GM12892 (cell line): ENCODE results near the gene SYT3.

Experiments
- DNase-seq: peaks from one replicate; pipeline ENCODE4 v3.0.0; 2011; ENCODE audit not compliant: insufficient read length
- FAIRE-seq: peaks from 2 replicates; lab custom pipeline; 2011; peaks lifted over from hg19 to GRCh38; lab: Jason Lieb, UNC
- POLR2A ChIP-seq: IDR thresholded peaks from 2 replicates; pipeline ENCODE4 v1.6.1; 2011; ENCODE audit warnings: low read depth, low read length, control low read depth
- POLR2AphosphoS5 ChIP-seq: IDR thresholded peaks from 2 replicates; pipeline ENCODE4 v1.6.1; 2011; ENCODE audit warnings: low read depth, low read length, control low read depth
- TAF1 ChIP-seq: IDR thresholded peaks from 2 replicates; pipeline ENCODE4 v1.6.1; 2011; ENCODE audit warnings: low read depth, mild to moderate bottlenecking, control low read depth, low read length, borderline replicate concordance

Gene SYT3

DNA sequence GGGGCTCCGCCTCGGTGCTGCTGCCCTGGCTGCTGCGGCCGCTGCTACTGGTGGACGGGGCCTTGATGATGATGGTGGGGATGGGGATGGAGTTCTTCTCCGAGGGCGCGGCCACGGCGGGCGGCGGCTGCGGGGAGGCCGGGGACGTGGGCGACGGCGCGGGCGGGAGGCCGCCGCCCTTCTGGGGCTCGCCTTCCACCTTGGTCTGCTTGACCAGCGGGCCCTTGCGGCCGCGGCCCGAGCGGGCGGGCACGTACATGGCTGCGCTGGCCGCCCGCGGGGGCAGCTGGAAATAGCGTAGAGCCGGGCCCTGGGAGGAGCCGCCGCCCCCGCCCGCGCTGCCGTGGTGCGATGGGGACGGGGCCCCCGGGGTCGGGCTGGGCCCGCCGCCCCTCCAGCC is 28.7 kb upstream of the SYT3 start:
- no peak for DNase-seq
- no peak for FAIRE-seq
- no peak for TF ChIP-seq POLR2A
- no peak for TF ChIP-seq POLR2AphosphoS5
- TF ChIP-seq TAF1 = no peak

- FAIRE-seq (no peak), DNase-seq (no peak)
- no peak for TF ChIP-seq POLR2AphosphoS5
- no peak for TF ChIP-seq POLR2A
- TF ChIP-seq TAF1 = no peak
These were observed 28.1 kb upstream of the SYT3 start for GRCh38 chr19:50667759-50668231.

DNA sequence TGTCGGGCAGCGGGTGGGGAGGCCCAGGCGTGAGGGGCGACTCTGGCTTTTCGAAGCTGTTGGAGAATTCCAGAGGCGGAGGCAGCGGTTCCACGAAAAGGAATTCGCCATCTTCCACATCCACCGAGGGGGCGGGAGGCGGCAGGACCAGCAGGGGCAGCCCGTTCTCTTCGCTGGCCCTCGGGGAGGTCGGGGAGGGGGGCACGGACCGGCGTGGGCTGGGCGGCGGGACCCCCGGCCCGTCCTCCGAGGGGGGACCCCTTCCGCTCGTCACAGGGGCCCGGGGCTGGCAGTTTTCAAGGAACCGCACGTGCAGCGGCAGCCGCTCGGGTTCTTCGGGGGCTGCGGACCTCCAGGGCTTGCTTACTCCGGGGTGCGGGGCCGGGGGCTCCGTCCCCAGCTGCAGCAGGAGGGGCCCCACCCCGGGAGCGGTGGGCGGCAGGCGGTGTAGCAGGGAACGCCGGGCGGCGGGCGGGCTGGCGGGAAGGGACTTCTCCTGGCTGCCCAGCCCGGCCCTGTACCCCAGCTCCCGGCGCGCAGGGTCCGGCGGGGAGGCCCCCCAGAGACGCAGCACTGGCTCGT is 27.6 kb upstream of the SYT3 start:
- TF ChIP-seq POLR2A (no peak), POLR2AphosphoS5 (no peak), TAF1 (no peak)
- no peak for FAIRE-seq
- DNase-seq = no peak

GRCh38 chr19:50666346-50667176 is 26.9 kb upstream of the SYT3 start:
- no peak for TF ChIP-seq POLR2A
- TF ChIP-seq TAF1 = no peak
- no peak for TF ChIP-seq POLR2AphosphoS5
- FAIRE-seq (no peak), DNase-seq (no peak)

DNA sequence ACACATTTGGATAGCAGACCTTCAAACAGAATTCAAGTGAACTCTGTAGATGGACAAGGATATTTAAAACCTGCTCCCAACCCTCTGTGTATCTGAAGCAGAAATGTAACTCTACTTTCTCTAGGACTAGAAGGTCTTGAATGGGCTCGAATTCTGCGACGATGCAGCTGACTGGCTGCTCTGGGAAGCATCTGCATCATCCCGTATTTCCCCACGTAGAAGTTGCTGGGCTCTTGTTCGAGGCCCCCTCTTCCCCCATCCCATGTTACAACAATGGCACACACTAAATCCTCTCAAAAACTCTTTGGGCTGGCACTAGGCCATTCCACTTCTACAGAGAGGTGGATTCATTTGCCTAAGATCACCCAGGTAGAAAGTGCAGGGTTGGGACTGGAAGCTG is 24.5 kb upstream of the SYT3 start:
- TF ChIP-seq POLR2A (no peak), TAF1 (no peak), POLR2AphosphoS5 (no peak)

GRCh38 chr19:50663482-50663790 is 23.8 kb upstream of the SYT3 start:
- FAIRE-seq = no peak
- no peak for DNase-seq
- no peak for TF ChIP-seq POLR2AphosphoS5
- TF ChIP-seq TAF1 = no peak
- TF ChIP-seq POLR2A = no peak

More for the DNA sequence above, 24.5 kb upstream of the SYT3 start:
- DNase-seq = no peak
- no peak for FAIRE-seq

- DNase-seq (no peak), FAIRE-seq (no peak)
- TF ChIP-seq POLR2A = no peak
- TF ChIP-seq TAF1 = no peak
- TF ChIP-seq POLR2AphosphoS5 = no peak
These were observed 23.2 kb upstream of the SYT3 start for GRCh38 chr19:50662651-50663481.

GRCh38 chr19:50661766-50662650 is 22.3 kb upstream of the SYT3 start:
- FAIRE-seq (no peak), DNase-seq (no peak)
- TF ChIP-seq TAF1 (no peak), POLR2A (no peak), POLR2AphosphoS5 (no peak)

GRCh38 chr19:50661023-50661422 is 21.3 kb upstream of the SYT3 start:
- TF ChIP-seq TAF1 (no peak), POLR2AphosphoS5 (no peak), POLR2A (no peak)
- FAIRE-seq (no peak), DNase-seq (no peak)

DNA sequence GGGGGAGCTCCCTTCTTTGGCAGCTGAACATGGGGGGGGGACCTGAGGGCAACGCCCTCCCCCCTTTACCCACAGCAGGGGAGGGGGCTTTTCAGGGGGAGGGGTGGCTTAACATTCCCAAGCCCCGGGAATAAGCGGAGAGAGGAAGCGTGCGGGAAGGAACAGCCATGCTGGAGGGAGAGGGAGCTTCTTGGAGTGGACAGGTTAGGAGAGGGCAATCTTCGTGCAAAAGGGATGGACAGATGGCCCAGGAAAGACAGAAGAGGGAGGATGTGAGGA is 20.3 kb upstream of the SYT3 start:
- TF ChIP-seq POLR2AphosphoS5 (no peak), POLR2A (no peak), TAF1 (no peak)
- DNase-seq (no peak), FAIRE-seq (no peak)
